Stimulated activated CD8-positive, alpha-beta memory T cell treated with anti-CD3 and anti-CD28 coated beads, Interleukin-12 subunit alpha, Interleukin-12 subunit beta, amount 100 ng/mL, for 24 hours (primary cell): ENCODE results near the gene SPPL2A.
"Not testable (repeated sequence)": the region's sequence is repeated elsewhere in the genome, so short reads cannot be mapped to it uniquely, and the experiment has no call there.

ENCODE experiments used
- DNase-seq: peaks from one replicate; pipeline ENCODE4 v3.0.0-alpha.2; 2020; ENCODE audit errors: extremely low read depth

Gene SPPL2A

GRCh38 chr15:50765195-50765967 lies at the start of gene SPPL2A:
TSS of gene SPPL2A (minus strand) at chr15:50765706. CDS start at chr15:50765533, 173 bp downstream.
- peak; percentile 74 for DNase-seq

- no peak for DNase-seq
These were observed 49.1 kb upstream of the SPPL2A start for GRCh38 chr15:50814634-50815033.

GRCh38 chr15:50813865-50814264 lies 48.4 kb upstream of the SPPL2A start:
- no peak for DNase-seq

- no peak for DNase-seq
These were observed 47.6 kb upstream of the SPPL2A start for GRCh38 chr15:50813089-50813488.

- DNase-seq = not testable (repeated sequence)
These were observed 46.6 kb upstream of the SPPL2A start for GRCh38 chr15:50812181-50812506.

- not testable (repeated sequence) for DNase-seq
These were observed 46.1 kb upstream of the SPPL2A start for GRCh38 chr15:50811461-50812180.

GRCh38 chr15:50810128-50810527 lies 44.6 kb upstream of the SPPL2A start:
- DNase-seq = no peak

GRCh38 chr15:50808728-50809127 lies 43.2 kb upstream of the SPPL2A start:
- DNase-seq = no peak

- no peak for DNase-seq
These were observed 38.1 kb upstream of the SPPL2A start for GRCh38 chr15:50803479-50804180.

GRCh38 chr15:50800715-50801114 lies 35.2 kb upstream of the SPPL2A start:
- DNase-seq = no peak

GRCh38 chr15:50798684-50799083 lies 33.2 kb upstream of the SPPL2A start:
- no peak for DNase-seq

- no peak for DNase-seq
These were observed 32.4 kb upstream of the SPPL2A start for GRCh38 chr15:50797926-50798325.

- DNase-seq = no peak
These were observed 26.0 kb upstream of the SPPL2A start for GRCh38 chr15:50791486-50791885.

- no peak for DNase-seq
These were observed 25.4 kb upstream of the SPPL2A start for GRCh38 chr15:50790778-50791453.

GRCh38 chr15:50786871-50787270 lies 21.4 kb upstream of the SPPL2A start:
- DNase-seq = no peak

GRCh38 chr15:50786438-50786837 lies 20.9 kb upstream of the SPPL2A start:
- DNase-seq = no peak

GRCh38 chr15:50783895-50784294 lies 18.4 kb upstream of the SPPL2A start:
- DNase-seq = no peak

- no peak for DNase-seq
These were observed 17.9 kb upstream of the SPPL2A start for GRCh38 chr15:50783411-50783810.

- no peak for DNase-seq
These were observed 12.6 kb upstream of the SPPL2A start for GRCh38 chr15:50778086-50778485.

- DNase-seq = no peak
These were observed 11.5 kb upstream of the SPPL2A start for GRCh38 chr15:50777042-50777441.

- DNase-seq = no peak
These were observed 8.9 kb upstream of the SPPL2A start for GRCh38 chr15:50774450-50774849.

- no peak for DNase-seq
These were observed 7.9 kb upstream of the SPPL2A start for GRCh38 chr15:50773389-50773788.
